Measurements from ENCODE around the gene HIPK2.

HIPK2 gene

GRCh38 chr7:139580435-139580834 is 197.4 kb downstream of the HIPK2 start:
- FAIRE-seq, result no peak

GRCh38 chr7:139576179-139576973 is 201.4 kb downstream of the HIPK2 start:
- FAIRE-seq, result no peak

- no peak for FAIRE-seq
Measured at GRCh38 chr7:139575338-139575680, 202.5 kb downstream of the HIPK2 start.

- FAIRE-seq, result no peak
Measured at GRCh38 chr7:139574618-139575337, 203.0 kb downstream of the HIPK2 start.

- no peak for FAIRE-seq
Measured at GRCh38 chr7:139573871-139574270, 203.9 kb downstream of the HIPK2 start.

GRCh38 chr7:139572704-139573385 is 205.0 kb downstream of the HIPK2 start:
- no peak for FAIRE-seq

- no peak for FAIRE-seq
Measured at GRCh38 chr7:139572071-139572470, 205.7 kb downstream of the HIPK2 start.

- FAIRE-seq, result no peak
Measured at GRCh38 chr7:139571651-139572050, 206.1 kb downstream of the HIPK2 start.

- FAIRE-seq, result no peak
Measured at GRCh38 chr7:139571190-139571589, 206.6 kb downstream of the HIPK2 start.

GRCh38 chr7:139570626-139571025 is 207.2 kb downstream of the HIPK2 start:
- no peak for FAIRE-seq

GRCh38 chr7:139570119-139570518 is 207.7 kb downstream of the HIPK2 start:
- no peak for FAIRE-seq

- no peak for FAIRE-seq
Measured at GRCh38 chr7:139568813-139569490, 208.8 kb downstream of the HIPK2 start.

- no peak for FAIRE-seq
Measured at GRCh38 chr7:139568346-139568675, 209.5 kb downstream of the HIPK2 start.

- no peak for FAIRE-seq
Measured at GRCh38 chr7:139567647-139568345, 210.0 kb downstream of the HIPK2 start.

GRCh38 chr7:139566736-139567646 is 210.8 kb downstream of the HIPK2 start:
- no peak for FAIRE-seq

- FAIRE-seq, result no peak
Measured at GRCh38 chr7:139566075-139566474, 211.7 kb downstream of the HIPK2 start.

GRCh38 chr7:139563856-139564255 is 213.9 kb downstream of the HIPK2 start:
- FAIRE-seq, result no peak

- no peak for FAIRE-seq
Measured at GRCh38 chr7:139562961-139563565, 214.7 kb downstream of the HIPK2 start.

- FAIRE-seq, result no peak
Measured at GRCh38 chr7:139562491-139562890, 215.3 kb downstream of the HIPK2 start.

GRCh38 chr7:139560678-139561077 is 217.1 kb downstream of the HIPK2 start:
- FAIRE-seq, result no peak

GRCh38 chr7:139560199-139560598 is 217.6 kb downstream of the HIPK2 start:
- no peak for FAIRE-seq

Data from TTC549 (cell line).